Measurements from ENCODE around the gene GRIP2.

Gene GRIP2

DNA sequence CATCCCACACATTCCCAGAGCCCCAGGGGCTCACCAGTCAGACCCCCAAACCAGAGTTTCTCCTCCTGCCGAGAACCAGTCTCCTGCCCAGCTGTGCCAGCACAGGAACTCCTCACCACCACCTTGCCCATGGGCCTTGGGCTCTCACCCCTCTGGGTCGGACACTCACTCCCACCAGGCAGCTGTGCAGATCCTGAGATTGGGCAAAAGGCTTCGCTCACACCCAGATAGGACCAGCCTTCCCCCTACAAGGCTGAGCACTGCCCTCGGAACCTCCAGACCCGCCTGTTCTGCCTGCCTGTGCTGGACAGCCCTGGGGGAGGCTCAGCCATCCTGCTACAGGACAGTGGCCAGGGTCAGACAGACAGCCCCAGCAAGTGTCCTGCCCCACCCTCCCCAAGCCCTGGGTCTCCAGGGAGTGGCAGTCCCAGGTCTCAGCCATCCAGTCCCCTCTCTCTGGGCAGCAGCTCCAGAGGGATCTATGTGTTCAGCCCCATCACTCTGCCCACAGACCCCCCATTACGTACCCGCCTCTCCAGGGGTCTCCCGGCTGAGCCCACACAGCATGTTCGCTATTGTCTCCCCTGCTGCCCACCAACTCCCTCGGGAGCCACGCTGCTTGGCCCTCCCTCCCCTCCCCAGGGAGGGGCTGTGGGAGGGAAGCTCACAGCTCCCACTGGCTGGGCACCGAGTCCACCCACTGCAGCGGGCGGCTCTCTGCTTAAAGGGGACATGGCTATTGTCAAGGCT lies at the start of gene GRIP2:
GRIP2 (minus strand) TSS at position 601 of the 750 bp plus-strand sequence; CDS start at position 567, 34 bp downstream.
- Histone ChIP-seq H3K27me3 (ENCODE audit: insufficient read depth, low read length) (peaks cover 17% of the 10 kb centered on the region), H3K4me3 (ENCODE audit: low read length) (no peak within 1 kb of the TSS), H2AFZ (ENCODE audit: low read depth, low read length) (no peak within 1 kb of the TSS), H3K9me3 (ENCODE audit: low read length) (no peaks in the 10 kb centered on the region), H3K36me3 (ENCODE audit: insufficient read depth, low read length) (no peaks in the 10 kb centered on the region), H3K4me1 (ENCODE audit: insufficient read depth, low read length) (peaks cover 5% of the 10 kb centered on the region)

DNA sequence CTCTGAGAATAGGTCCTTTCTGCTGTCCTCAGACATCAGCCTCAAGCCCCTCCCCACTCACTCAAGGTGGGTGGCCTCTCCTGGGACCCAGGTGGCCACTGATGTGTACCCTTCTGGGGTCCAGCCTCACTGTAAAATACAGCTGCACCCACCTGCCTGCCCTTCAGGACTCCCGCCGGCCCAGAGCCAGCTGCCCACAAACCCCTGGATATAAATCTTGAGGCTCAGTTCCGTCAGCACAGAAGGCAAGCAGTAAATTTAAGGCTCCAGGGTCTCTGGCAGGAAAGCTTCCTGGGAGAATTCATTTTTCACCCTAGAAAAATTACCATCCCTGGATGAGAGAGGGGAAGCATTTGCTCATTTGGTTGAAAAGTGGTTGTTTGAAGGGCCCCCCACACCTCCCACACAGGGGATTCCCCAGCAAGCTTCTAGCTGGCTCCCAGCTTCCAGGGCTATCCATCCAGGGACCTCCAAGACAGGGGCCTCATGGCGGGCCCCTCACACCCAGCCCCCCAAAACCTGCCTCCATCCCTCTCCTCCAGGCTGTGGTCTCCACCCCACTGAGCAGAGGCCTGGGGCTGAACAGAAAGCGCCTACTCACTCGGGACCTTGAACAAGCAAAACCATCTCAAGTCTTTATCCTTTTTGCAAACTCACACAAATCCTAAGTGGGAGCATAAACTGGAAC lies 48.4 kb upstream of the GRIP2 start:
- Histone ChIP-seq H3K4me1 (ENCODE audit: insufficient read depth, low read length) (no peaks in the 10 kb centered on the region), H3K27me3 (ENCODE audit: insufficient read depth, low read length) (peaks cover 21% of the 10 kb centered on the region), H3K36me3 (ENCODE audit: insufficient read depth, low read length) (no peaks in the 10 kb centered on the region), H2AFZ (ENCODE audit: low read depth, low read length) (no peak overlapping the region), H3K4me3 (ENCODE audit: low read length) (no peak overlapping the region), H3K9me3 (ENCODE audit: low read length) (no peaks in the 10 kb centered on the region)

DNA sequence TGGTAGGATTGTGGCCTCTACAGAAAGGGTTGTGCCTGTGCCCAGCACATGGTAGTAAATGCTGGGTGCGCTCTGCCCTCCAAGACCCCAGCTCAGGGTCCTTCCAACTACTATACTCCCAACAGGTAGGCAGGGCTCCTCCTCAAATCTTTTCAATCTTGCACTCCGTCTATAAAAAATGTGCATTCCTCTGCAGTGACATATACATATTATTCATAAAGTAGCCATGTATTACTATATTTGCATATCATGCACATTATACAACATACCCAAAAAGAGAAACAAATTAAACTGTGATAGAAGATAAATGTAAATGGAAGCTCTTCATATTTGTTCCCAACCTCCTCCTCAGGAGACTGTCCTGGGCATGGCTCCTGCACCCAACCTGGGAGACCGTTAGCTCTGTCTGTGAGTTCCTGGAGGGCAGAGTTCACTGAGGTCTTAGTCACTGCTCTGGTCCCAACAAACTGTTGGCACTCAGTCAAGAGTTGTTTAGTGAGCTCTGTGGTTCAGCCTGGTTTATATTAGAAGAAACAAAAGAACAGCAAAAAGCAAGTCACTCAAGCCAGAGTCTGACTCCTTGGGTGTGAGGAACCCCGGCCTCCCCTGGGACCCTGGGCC lies 47.7 kb upstream of the GRIP2 start:
- Histone ChIP-seq H2AFZ (ENCODE audit: low read depth, low read length) (no peak overlapping the region), H3K27me3 (ENCODE audit: insufficient read depth, low read length) (peaks cover 21% of the 10 kb centered on the region), H3K9me3 (ENCODE audit: low read length) (no peaks in the 10 kb centered on the region), H3K4me1 (ENCODE audit: insufficient read depth, low read length) (no peaks in the 10 kb centered on the region), H3K4me3 (ENCODE audit: low read length) (no peak overlapping the region), H3K36me3 (ENCODE audit: insufficient read depth, low read length) (no peaks in the 10 kb centered on the region)

DNA sequence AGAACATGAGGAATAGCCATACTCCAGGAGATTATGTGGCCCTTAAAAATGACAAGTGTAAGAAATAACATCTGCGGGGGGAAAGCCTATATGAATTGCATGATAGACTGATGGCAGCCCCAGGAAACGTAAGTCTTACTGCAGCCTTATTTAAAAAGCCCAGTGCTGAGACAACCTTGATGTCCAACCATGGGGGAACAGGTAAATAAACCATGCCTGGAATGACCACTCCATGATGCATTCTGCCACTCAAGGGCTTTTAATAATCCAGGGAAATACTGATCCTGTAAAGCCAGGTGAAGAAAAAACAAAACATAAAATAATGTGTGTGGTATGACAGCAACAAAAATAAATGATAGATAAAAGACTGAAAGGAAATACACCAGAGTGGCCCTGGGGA lies 46.5 kb upstream of the GRIP2 start:
- no peaks in the 10 kb centered on the region for H3K9me3 ChIP-seq (ENCODE audit: low read length)
- no peaks in the 10 kb centered on the region for H3K4me1 ChIP-seq (ENCODE audit: insufficient read depth, low read length)
- H2AFZ ChIP-seq (ENCODE audit: low read depth, low read length): no peak overlapping the region
- peaks cover 19% of the 10 kb centered on the region for H3K27me3 ChIP-seq (ENCODE audit: insufficient read depth, low read length)
- H3K36me3 ChIP-seq (ENCODE audit: insufficient read depth, low read length): no peaks in the 10 kb centered on the region
- no peak overlapping the region for H3K4me3 ChIP-seq (ENCODE audit: low read length)

DNA sequence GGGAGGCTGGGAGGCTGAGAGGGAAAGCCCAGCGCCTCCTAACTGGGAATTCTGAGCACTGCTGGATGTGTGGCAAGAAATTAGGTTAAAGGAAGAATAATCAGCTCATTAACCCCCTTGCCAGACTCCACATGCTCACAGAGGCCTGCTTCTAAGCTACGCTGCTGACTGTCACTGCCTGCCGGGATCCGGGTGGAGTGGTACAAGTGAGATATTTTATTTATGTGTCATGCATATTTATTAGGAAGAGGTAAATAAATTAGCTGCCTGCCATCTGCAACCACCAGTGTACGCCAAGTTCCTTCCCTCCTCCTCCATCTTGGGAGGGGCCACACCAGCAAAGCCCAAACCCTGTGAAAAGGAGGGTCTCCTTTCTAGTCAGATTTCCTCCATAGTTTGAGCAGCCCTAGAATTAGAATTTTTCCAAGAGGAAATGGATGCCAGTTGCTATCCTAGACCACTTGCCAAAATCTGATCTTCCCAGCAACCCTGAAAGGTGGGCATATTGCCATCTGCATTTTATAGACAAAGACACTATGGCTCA lies 43.5 kb upstream of the GRIP2 start:
- Histone ChIP-seq H3K36me3 (ENCODE audit: insufficient read depth, low read length) (no peaks in the 10 kb centered on the region), H2AFZ (ENCODE audit: low read depth, low read length) (no peak overlapping the region), H3K9me3 (ENCODE audit: low read length) (no peaks in the 10 kb centered on the region), H3K27me3 (ENCODE audit: insufficient read depth, low read length) (peaks cover 11% of the 10 kb centered on the region), H3K4me1 (ENCODE audit: insufficient read depth, low read length) (no peaks in the 10 kb centered on the region), H3K4me3 (ENCODE audit: low read length) (no peak overlapping the region)

DNA sequence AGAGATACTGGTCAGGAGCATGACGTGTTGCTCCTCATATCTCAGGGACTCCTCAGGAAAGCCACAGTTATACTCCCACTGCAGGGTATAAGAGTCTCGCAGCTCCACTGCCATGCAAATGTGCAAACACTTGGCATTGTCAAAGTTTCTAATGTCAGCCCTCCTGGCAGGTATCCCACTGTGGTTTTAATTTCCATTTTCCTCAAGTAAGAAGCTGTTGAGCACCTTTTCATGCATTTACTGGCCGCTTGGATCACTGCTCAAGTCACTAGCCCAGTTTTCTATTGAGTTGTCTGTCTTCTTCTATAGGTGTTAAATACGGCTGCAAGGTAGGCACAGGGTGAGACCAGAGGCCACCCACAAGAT lies 41.9 kb upstream of the GRIP2 start:
- H3K9me3 ChIP-seq (ENCODE audit: low read length): no peaks in the 10 kb centered on the region
- no peak overlapping the region for H2AFZ ChIP-seq (ENCODE audit: low read depth, low read length)
- H3K36me3 ChIP-seq (ENCODE audit: insufficient read depth, low read length): no peaks in the 10 kb centered on the region
- H3K27me3 ChIP-seq (ENCODE audit: insufficient read depth, low read length): peaks cover 9% of the 10 kb centered on the region
- no peaks in the 10 kb centered on the region for H3K4me1 ChIP-seq (ENCODE audit: insufficient read depth, low read length)
- H3K4me3 ChIP-seq (ENCODE audit: low read length): no peak overlapping the region

GRCh38 chr3:14581334-14582044 lies 41.3 kb upstream of the GRIP2 start:
- Histone ChIP-seq H3K4me3 (ENCODE audit: low read length) (no peak overlapping the region), H3K4me1 (ENCODE audit: insufficient read depth, low read length) (no peaks in the 10 kb centered on the region), H3K9me3 (ENCODE audit: low read length) (no peaks in the 10 kb centered on the region), H3K36me3 (ENCODE audit: insufficient read depth, low read length) (no peaks in the 10 kb centered on the region), H2AFZ (ENCODE audit: low read depth, low read length) (no peak overlapping the region), H3K27me3 (ENCODE audit: insufficient read depth, low read length) (peaks cover 9% of the 10 kb centered on the region)

DNA sequence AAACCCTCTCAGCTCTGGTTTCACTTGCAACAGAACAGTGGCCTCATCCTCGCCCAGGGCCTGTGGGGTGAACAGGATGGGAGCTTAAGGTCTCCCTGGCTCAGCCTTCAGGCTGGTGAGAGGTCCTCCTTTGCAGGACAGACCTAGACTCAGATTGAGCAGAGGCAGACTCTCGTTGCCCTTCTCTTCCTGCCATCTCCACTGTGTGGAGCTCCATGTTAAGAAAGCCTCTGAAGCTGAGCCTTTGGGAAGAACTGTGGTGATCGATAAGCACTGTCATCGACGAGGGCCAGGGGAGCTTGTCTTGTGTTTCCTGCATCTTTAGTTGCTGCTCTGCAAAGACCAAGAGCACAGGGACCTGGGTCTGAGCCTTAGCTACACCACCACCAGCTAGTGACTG lies 37.8 kb upstream of the GRIP2 start:
- no peak overlapping the region for H2AFZ ChIP-seq (ENCODE audit: low read depth, low read length)
- no peaks in the 10 kb centered on the region for H3K36me3 ChIP-seq (ENCODE audit: insufficient read depth, low read length)
- H3K9me3 ChIP-seq (ENCODE audit: low read length): peaks cover 2% of the 10 kb centered on the region
- H3K4me1 ChIP-seq (ENCODE audit: insufficient read depth, low read length): no peaks in the 10 kb centered on the region
- no peak overlapping the region for H3K4me3 ChIP-seq (ENCODE audit: low read length)
- H3K27me3 ChIP-seq (ENCODE audit: insufficient read depth, low read length): peaks cover 16% of the 10 kb centered on the region

DNA sequence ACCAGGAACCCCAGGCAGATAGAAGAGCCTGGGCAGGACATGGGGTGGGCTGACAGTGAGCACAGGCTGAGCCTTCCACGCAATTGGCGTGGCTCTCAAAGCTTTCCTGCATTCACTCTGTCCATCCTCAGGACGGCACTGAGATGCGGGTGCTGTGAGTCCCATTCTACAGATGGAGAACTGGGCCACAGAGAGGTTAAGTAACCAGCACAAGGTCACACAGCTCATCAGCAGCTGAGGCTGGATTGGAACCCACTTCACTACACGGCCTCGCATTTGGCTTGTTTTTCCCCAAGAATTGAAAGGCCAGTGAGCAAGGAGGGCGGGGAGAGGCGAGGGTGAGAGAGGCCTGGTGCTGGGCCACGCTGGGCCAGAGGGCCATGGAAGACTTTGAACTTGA lies 36.0 kb upstream of the GRIP2 start:
- H3K4me3 ChIP-seq (ENCODE audit: low read length): no peak overlapping the region
- H3K9me3 ChIP-seq (ENCODE audit: low read length): peaks cover 2% of the 10 kb centered on the region
- peaks cover 13% of the 10 kb centered on the region for H3K27me3 ChIP-seq (ENCODE audit: insufficient read depth, low read length)
- no peaks in the 10 kb centered on the region for H3K36me3 ChIP-seq (ENCODE audit: insufficient read depth, low read length)
- no peaks in the 10 kb centered on the region for H3K4me1 ChIP-seq (ENCODE audit: insufficient read depth, low read length)
- no peak overlapping the region for H2AFZ ChIP-seq (ENCODE audit: low read depth, low read length)

DNA sequence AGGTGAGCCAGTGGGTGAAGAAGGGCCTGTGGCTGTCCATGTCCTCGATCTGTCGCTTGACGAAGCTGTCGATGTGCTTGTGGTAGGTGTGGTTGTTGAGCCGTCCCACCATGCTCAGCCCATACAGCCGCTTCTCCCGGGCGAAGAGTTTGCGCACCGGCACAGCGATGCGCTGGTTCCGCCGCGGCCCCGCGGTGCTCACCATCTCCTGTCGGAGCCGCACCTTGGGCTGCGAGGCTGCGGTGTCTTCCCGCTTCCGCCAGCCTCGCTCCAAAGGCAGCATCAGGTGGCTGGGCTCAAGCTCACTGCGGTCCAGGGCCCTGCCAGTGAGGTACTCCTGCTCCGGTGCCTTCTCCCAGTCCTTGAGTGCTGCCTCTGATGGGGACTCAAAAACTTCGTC lies 34.0 kb upstream of the GRIP2 start:
- no peaks in the 10 kb centered on the region for H3K4me1 ChIP-seq (ENCODE audit: insufficient read depth, low read length)
- H2AFZ ChIP-seq (ENCODE audit: low read depth, low read length): no peak overlapping the region
- no peak overlapping the region for H3K4me3 ChIP-seq (ENCODE audit: low read length)
- H3K36me3 ChIP-seq (ENCODE audit: insufficient read depth, low read length): no peaks in the 10 kb centered on the region
- peaks cover 2% of the 10 kb centered on the region for H3K9me3 ChIP-seq (ENCODE audit: low read length)
- peaks cover 7% of the 10 kb centered on the region for H3K27me3 ChIP-seq (ENCODE audit: insufficient read depth, low read length)

GRCh38 chr3:14573706-14574105 lies 33.6 kb upstream of the GRIP2 start:
- Histone ChIP-seq H3K9me3 (ENCODE audit: low read length) (peaks cover 2% of the 10 kb centered on the region), H3K36me3 (ENCODE audit: insufficient read depth, low read length) (no peaks in the 10 kb centered on the region), H3K4me1 (ENCODE audit: insufficient read depth, low read length) (no peaks in the 10 kb centered on the region), H2AFZ (ENCODE audit: low read depth, low read length) (no peak overlapping the region), H3K27me3 (ENCODE audit: insufficient read depth, low read length) (peaks cover 7% of the 10 kb centered on the region), H3K4me3 (ENCODE audit: low read length) (no peak overlapping the region)

GRCh38 chr3:14570864-14571263 lies 30.7 kb upstream of the GRIP2 start:
- no peak overlapping the region for H2AFZ ChIP-seq (ENCODE audit: low read depth, low read length)
- H3K9me3 ChIP-seq (ENCODE audit: low read length): peaks cover 2% of the 10 kb centered on the region
- no peak overlapping the region for H3K4me3 ChIP-seq (ENCODE audit: low read length)
- no peaks in the 10 kb centered on the region for H3K36me3 ChIP-seq (ENCODE audit: insufficient read depth, low read length)
- H3K4me1 ChIP-seq (ENCODE audit: insufficient read depth, low read length): no peaks in the 10 kb centered on the region
- peaks cover 7% of the 10 kb centered on the region for H3K27me3 ChIP-seq (ENCODE audit: insufficient read depth, low read length)

GRCh38 chr3:14570089-14570488 lies 29.9 kb upstream of the GRIP2 start:
- no peaks in the 10 kb centered on the region for H3K4me1 ChIP-seq (ENCODE audit: insufficient read depth, low read length)
- no peak overlapping the region for H3K4me3 ChIP-seq (ENCODE audit: low read length)
- H3K9me3 ChIP-seq (ENCODE audit: low read length): peaks cover 2% of the 10 kb centered on the region
- H2AFZ ChIP-seq (ENCODE audit: low read depth, low read length): no peak overlapping the region
- H3K27me3 ChIP-seq (ENCODE audit: insufficient read depth, low read length): peaks cover 7% of the 10 kb centered on the region
- H3K36me3 ChIP-seq (ENCODE audit: insufficient read depth, low read length): no peaks in the 10 kb centered on the region

Data from neuron (in vitro differentiated cells).